ENCODE results near the gene CPT1B.
"Not testable (repeated sequence)": the region's sequence is repeated elsewhere in the genome, so short reads cannot be mapped to it uniquely, and the experiment has no call there.

Gene CPT1B

DNA sequence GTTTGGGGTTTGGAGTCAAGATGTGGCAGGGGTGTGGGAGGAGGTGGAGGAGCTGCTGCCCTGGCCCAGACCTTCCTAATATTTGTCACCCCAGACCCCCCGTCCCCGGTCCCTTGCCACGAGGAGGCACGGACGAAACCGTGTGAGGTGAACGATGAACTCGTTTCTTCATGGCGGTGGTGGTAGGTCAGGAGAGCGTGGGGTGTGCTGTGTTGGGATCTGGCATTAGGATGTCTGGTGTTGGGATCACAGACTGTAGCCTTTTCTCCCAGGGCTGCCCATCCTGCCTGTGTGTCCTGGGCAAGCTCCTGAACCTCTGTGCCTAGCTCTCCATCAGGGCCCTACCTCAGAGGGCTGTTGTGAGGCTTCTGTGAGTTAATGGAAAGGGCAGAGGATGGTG is 30.8 kb upstream of the CPT1B start:
- no peak for DNase-seq

DNA sequence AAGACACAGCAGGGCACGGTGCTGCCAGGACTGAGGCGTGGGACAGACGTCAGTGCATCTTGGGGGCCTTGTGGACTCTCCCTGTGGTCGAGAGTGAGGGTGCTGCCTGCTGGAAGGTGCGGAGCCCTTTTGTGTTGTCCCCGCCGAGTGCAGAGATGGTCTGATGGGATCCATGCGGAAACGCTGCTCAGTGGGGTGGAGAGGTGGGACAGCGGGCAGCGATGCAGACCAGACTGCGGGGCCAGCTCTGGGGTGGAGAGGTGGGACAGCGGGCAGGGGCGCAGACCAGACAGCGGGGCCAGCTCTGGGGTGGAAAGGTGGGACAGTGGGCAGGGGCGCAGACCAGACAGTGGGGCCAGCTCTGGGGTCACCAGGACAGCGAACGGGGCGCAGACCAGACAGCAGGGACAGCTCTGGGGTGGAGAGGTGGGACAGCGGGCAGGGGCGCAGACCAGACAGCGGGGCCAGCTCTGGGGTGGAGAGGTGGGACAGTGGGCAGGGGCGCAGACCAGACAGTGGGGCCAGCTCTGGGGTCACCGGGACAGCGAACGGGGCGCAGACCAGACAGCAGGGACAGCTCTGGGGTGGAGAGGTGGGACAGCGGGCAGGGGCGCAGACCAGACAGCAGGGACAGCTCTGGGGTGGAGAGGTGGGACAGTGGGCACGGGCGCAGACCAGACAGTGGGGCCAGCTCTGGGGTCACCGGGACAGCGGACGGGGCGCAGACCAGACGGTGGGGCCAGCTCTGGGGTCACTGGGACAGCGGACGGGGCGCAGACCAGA is 30.0 kb upstream of the CPT1B start:
- DNase-seq: not testable (repeated sequence)

DNA sequence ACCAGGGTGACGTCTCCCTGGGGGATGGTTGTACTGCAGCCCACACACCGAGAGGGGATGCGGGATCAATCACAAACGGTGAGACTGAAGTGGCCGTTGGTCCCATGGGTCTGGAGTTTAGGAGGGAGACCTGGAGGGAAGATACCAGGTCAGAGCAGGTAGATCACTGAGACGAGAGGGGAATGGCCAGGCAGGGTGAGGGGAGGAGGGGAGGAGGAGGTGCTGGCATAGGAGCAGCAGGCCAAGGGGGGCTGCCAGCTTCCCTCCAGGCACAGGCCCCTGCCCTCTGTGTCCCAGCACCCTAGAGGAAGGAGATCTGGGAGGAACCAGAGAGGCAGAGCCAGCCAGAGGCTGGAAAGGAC is 29.4 kb upstream of the CPT1B start:
- DNase-seq: no peak

DNA sequence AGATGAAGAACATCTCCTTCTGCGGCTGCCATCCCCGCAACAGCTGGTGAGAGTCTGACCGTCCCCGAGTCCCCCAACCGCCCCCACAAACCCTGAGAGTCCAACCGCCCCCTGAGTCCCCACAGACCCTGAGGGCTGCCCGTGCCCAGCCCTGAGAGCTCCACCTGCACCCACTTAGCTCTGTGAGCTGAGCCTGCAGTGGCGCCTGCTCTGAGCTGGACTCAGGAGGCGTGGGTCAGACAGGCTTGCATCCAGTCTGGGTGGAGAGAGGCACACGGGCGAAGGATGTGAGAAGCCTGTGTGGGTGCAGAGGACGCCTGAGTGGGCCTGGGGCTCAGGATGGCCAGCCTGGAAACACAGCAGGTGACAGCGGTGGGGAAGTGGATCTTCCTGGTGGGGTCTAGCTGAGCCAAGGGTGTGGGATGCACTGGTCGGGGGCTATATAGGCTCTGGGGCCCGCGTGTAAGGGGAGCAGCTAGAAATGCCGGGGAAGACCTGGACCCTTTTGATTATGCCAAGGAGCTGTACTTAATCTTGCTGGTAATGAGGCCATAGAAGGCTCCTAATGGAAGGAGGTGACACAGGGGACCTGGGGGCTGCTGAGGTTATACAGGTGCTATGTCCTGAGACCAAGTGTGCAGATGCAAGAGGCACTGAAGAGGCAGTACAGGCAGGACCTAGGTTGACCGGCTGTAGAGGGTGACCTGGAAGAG is 28.9 kb upstream of the CPT1B start:
- DNase-seq: no peak

DNA sequence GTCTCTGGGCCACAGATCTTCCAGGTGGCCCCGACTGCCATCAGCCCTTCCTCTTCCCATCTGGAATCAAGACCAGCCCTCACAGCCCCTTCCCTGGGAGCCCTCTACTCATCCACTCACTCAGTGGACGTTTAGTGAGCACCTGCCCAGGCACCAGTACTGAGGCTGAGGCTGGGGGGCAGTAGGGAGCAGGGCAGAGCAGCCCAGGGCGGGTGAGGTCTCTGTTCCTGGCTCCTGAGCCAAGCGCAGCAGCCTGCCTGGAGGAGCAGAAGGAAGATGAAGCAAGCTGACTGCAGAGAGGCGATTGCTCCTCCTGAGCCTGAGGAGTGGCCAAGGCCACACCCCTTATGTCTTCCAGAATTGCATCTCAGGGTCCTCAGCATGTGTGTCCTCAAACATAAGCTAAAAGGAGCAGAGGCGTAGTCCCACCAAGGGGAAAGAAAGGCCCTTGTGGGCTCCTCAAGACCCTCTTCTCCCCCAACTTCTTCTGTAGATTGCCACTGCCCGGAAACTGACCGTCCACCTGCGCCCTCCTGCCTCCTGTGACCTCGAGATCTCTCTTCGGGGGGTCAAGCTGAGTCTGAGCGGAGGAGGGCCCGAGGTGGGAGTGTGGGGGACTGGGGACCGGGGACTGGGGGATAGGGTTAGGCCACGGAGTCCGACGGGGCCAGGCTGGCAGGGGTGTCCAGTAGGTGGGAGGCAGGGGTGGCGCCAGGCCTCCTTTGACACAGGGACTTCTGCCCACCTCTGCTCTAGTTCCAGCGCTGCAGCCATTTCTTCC is 28.1 kb upstream of the CPT1B start:
- DNase-seq: no peak

DNA sequence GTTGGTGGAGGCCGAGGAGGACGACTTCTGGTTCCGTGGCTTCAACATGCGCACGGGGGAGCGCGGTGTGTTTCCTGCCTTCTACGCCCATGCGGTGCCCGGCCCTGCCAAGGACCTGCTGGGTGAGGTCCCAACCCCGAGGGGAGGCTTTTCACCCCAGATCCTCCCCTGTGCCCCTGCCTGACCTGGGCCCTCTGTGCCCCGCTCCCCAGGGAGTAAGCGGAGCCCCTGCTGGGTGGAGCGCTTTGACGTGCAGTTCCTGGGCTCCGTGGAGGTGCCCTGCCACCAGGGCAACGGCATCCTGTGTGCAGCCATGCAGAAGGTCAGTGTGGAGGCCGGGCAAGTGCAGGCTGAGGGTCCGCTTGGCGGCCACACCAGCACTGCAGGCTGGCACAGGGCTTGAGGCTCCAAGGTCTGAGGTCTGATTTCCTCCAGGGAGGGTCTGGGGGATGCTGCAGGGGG is 27.4 kb upstream of the CPT1B start:
- DNase-seq: no peak

DNA sequence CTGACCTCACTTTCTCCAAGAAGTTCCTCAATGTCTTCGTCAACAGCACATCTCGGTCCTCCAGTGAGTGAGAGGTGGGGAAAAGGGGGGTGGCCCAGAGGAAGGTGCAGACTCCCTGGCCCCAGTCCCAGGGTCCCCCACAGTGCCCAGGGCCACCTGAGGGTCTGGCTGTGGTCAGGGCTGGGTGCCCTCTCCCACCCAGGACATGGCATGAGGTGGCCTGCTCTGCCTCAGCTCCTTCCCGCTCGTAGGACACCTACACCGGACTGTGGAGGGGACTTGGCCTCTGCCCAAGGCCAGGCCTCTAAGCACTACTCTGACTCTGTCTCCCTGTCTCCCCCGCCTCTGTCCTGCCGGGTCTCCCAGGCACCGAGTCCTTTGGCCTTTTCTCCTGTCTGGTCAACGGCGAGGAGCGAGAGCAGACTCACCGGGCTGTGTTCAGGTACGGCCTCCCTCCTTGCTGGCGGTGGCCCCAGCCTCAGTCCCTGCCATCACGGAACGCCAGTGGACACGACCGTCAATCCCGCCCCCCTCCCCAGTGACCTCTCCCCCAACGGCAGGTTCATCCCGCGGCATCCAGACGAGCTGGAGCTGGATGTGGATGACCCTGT is 26.9 kb upstream of the CPT1B start:
- no peak for DNase-seq

DNA sequence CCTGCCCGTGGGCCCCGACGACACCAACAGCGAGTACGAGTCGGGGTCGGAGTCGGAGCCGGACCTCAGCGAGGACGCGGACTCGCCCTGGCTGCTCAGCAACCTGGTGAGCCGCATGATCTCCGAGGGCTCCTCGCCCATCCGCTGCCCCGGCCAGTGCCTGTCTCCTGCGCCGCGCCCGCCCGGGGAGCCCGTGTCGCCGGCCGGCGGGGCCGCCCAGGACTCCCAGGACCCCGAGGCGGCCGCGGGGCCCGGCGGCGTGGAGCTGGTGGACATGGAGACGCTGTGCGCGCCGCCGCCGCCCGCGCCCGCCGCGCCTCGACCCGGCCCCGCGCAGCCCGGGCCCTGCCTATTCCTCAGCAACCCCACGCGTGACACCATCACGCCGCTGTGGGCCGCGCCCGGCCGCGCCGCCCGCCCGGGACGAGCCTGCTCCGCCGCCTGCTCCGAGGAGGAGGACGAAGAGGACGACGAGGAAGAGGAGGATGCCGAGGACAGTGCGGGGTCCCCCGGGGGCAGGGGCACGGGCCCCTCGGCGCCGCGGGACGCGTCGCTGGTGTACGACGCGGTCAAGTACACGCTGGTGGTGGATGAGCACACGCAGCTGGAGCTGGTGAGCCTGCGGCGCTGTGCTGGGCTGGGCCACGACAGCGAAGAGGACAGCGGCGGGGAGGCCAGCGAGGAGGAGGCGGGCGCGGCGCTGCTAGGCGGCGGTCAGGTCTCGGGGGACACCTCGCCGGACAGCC is 26.2 kb upstream of the CPT1B start:
- no peak for DNase-seq

DNA sequence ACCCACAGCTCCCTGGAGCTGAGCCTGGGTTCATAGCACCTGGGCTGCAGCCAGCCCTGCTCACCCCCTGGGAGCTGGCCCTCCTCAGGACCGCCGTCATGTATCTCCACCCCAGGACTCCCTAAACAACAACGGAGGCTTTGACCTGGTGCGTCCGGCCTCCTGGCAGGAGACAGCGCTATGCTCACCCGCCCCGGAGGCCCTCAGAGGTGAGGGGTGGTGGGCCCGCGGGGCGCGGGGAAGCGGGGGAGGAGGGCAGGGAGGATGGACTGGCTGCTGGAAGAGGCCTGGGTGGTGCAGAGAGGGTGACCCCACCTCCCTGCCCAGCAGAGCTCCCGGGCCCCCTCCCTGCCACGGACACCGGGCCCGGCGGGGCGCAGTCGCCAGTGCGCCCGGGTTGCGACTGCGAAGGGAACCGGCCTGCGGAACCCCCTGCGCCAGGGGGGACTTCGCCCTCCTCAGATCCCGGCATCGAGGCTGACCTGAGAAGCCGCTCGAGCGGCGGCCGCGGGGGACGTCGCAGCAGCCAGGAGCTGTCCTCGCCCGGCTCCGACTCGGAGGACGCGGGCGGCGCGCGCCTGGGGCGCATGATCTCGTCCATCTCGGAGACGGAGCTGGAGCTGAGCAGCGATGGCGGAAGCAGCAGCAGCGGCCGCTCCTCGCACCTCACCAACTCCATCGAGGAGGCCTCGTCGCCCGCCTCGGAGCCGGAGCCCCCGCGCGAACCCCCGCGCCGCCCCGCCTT is 25.5 kb upstream of the CPT1B start:
- no peak for DNase-seq

DNA sequence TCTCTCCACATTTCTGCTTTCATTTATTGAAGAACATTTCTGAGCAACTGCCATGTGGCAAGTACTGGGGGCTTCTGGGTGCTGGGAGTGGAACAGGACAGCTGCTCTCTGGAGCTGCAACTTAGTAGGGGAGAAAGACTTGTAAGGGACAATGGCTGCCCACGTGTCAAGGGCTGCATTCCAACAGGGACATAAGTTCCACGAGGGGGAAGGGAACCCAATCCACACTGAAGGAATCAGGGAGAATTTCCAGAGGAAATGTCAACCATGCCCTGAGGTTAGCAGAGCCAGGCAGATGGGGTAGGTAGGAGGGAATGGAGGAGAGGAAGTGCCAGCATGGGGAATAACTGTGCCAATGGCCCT is 24.1 kb upstream of the CPT1B start:
- no peak for DNase-seq

DNA sequence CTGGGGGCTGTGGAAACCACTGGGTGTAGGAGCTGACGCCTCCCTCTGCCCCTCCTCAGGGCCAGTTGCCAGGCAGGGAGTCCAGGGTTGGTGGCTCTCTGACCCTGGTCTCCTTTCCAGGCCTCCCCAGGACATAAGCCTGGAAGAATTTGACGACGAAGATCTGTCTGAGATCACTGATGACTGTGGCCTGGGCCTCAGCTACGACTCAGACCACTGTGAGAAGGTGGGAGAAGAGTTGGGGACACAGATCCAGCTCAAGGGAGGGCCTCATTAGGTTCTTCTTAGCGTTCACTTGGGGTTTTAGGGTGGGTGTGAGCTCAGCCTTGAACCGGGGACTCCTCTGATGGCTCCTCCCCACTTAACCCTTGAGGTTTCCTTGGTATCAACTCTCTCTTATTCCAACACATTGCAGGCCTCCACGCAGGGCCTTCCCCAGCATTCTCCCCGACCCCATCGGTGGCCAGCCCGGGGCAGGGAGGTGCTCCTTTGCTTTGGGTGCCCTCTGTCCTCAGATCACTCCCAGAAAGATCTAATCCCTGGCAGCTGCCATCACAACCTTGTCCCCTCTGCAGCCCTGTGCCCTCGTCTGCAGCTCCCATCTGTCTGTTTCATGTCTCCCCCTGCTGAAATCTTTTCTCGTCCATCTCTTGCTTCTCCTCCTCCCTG is 23.6 kb upstream of the CPT1B start:
- DNase-seq: no peak

DNA sequence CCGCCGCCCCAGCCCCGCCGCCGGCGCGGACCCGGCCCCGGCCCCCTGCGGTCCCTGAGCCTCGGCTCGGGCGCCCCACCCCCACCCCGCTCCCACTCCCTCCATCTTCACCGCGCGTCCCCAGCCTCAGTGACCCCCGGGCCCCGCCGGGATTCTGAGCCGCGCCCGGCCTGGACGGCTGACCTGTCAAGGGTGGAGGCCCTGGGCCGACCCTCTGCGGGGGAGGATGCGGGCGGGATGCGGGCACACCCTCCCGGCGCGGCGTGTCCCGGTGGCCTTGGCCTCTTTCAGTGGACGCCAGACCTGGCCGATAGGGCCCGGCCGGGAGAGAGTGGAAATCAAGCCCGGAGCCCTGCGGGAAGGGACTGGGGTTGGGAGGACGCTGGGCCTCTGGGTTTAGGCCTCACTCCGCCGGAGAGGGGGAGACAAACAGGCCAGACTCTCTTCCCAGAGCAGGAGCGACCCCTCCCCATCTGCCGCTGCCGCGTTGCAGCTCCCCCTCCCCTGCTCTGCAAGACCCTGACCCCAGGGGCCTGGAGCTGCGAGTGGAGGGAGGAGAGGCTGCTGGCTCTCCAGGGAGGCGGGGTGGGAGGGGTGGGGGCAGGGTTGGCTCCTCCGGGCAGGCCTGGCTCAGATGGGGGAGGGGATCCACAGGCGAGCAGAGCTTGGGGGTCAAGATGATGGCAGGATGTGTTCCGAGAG is 22.9 kb upstream of the CPT1B start:
- DNase-seq: no peak

DNA sequence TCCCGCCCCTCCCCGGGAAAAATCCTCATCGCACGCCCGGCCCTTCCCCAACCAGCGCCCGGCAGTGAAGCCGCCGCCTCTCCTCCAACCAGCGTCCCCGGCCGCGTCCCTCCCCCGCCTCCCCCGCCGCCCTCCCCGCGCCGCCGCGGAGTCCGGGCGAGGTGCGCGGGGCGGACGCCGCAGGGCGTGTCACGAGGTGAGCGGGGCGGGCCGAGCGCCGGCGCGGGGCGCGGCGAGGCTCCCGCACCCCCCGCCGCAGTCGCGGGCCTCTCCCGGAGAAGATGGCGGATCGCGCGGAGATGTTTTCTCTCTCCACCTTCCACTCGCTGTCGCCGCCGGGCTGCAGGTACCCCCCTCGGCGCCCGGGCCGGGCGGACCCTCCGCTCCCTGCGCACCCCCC is 22.3 kb upstream of the CPT1B start, which contains the start of gene MAPK8IP2:
TSS of gene MAPK8IP2 (plus strand) at position 256 of the 400 bp plus-strand sequence. CDS start at position 282, 26 bp downstream.
- DNase-seq: no peak

DNA sequence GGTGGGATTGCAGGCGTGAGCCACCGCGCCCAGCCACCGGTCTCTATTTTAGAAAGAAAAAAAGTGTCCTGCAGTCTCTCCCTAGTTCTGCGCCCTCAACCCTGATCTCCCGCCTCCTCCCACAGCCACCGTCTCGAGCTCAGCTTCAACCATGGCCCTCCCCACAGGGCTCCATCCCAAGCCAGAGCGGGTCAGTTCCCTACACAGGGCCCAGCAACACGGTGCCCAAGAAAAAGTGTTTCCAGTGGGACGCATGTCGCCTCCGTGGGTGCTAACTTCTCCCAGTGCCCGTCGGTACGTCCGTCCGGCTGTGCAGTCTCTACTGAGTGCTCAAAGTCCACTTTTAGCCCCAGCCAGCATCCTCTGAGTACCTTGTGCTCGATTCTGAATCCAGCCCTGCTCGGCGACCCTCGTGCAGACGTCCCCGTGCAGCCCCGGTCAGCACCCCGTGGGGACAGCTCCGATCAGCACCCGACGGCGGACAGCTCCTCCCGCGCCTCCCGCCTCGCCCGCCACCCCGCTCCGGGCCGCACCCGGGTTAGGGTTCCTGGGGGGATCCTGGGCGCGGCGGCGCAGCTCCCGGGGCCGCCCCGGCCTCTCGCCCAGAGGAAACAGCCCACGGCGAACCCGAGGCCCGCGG is 21.7 kb upstream of the CPT1B start:
- peak; percentile 33 for DNase-seq

DNA sequence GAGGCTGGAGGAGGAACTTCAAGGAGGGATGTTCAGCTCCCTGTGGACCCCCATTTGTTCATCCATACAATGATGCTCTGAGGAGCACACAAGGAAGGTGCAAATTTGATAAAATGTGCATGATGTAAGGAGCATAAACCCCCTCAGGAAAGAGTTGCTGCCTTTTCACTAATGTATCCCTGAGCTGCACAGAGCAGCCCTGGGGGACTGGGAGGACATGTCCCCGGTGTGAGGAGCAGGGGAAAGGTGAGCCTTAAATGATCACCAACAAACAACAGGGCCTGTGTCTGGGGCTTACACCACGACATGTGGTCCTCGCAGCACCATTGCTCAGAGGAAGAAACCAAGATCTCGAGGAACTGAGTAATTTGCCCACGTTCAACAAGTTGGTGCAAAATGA is 18.9 kb upstream of the CPT1B start:
- no peak for DNase-seq

DNA sequence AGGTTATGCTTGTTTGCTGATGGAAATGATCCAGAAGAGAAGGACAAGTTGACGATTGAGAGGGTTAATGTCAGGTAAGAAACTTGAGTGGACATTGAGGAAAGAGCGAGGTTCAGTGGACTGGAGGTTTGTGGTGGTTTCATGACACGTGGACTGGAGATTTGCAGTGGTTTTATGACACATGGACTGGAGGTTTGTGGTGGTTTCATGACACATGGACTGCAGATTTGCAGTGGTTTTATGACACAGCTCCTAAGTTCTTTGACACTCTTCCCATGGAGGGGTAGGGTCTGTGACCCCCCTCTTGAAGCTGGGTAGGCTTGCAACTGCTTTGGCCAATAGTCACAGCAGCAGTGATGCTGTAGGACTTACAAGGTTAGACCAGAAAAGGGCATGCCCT is 17.0 kb upstream of the CPT1B start:
- DNase-seq: no peak

DNA sequence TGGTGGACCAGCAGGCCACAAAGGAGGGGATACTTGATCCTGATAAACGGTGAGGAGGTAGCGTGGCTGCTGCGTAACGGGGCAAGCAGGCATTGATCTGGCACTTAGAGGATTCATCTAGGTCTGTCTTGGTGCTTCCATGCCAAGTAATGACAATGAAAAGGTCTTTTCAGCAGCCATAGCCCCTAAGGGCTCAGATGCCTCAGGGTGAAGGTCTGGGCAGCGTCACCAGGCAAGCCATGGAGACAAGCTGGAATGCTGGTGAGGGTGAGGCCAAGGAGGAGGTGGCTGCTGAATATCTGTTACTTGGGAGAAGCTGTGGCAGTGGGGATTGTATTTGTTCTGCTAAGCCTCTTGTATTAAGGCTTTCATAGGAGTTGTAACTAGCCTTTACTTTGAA is 9.2 kb upstream of the CPT1B start:
- no peak for DNase-seq

DNA sequence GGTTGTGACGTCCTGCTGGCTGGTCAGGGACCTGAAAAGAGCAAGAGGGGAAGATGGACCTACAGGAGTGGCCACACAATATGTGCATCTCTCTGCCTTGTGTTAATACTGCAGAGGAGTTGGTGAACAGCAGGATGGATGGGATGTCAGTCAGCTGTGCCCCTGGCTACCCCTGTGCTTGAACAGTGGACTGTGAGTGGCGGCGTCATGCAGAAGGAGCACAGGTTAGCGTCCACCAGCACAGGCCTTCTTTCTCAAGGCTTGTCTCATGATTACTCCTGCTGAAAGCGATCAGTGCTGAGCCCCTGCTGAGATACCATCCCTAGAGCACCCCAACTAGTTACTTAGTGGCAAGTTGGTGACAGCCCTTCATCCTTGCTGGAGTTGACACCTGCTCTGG is 8.2 kb upstream of the CPT1B start:
- no peak for DNase-seq

DNA sequence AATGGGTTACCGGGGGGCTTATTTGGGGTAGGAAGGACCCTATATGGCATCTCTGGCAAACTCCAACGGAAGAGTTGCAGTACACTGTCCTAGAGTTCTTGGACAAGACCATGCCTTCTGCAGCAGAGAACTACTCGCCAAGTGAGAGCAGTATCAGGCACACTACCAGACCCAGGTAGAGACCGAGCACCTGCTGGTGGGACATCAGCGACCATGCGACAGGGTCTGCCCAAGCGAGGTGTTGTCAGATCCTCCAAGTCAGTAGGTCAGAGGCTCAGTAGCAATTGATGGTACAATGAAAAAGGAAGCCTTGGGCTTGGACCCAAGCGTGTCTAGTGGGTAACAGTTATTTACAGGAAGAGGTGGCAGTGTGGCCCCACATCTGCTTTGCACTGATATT is 7.6 kb upstream of the CPT1B start:
- DNase-seq: no peak

DNA sequence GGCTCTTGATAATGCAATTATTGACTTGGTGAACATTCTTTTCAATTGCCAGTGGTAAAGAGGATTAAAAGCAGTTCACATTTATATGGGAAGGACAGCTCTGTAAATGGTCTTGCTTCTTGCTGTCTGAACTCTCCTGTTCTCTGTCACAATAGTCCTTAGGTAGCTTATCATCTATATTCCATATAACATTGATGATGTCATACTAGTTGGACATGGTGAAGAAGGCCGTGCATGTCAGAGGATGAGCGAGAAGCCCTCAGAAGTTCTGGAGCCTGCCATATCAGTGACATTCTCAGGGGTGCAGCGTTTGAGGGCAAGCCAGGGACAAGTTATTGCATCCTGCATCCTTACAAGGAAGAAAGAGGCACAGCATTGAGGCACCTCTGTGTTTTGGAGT is 7.0 kb upstream of the CPT1B start:
- no peak for DNase-seq

Data from stimulated activated naive CD4-positive, alpha-beta T cell treated with Interleukin-2 at 50 U/mL for 16 hours (primary cell).